Measurements from ENCODE around the gene IL17RA.

DNA sequence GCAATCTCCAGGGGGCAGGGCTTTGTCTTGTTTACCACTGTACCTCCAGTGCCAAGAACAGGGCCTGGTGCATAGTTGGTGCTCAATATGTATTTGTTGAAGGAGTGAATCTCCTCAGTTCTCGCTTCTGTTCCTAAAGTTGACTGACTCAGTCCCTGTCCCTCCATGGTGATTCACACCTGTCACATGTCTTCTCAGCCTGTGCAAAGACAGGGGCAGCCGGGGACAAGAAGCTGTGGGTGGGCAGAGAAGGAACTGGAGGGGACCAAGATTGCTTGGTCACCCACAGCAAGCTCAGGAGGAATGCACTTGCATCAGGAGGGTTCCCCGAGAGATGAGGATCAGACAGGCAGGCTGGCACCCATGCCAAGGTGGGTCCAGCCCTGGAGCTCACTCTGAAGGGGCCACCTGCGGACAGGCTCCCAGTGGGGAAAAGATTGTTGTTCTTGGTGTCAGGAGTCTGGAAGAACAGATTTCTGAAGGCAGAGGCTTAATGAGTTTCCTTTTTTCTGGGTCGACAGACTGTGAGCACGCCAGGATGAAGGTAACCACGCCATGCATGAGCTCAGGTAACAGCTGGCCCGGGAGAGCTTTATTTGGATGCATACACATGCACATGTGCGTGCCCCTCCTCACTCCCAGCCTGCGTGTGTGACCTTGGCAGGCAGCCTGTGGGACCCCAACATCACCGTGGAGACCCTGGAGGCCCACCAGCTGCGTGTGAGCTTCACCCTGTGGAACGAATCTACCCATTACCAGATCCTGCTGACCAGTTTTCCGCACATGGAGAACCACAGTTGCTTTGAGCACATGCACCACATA, 16.9 kb downstream of the IL17RA start:
- TF ChIP-seq, protein P1, sequence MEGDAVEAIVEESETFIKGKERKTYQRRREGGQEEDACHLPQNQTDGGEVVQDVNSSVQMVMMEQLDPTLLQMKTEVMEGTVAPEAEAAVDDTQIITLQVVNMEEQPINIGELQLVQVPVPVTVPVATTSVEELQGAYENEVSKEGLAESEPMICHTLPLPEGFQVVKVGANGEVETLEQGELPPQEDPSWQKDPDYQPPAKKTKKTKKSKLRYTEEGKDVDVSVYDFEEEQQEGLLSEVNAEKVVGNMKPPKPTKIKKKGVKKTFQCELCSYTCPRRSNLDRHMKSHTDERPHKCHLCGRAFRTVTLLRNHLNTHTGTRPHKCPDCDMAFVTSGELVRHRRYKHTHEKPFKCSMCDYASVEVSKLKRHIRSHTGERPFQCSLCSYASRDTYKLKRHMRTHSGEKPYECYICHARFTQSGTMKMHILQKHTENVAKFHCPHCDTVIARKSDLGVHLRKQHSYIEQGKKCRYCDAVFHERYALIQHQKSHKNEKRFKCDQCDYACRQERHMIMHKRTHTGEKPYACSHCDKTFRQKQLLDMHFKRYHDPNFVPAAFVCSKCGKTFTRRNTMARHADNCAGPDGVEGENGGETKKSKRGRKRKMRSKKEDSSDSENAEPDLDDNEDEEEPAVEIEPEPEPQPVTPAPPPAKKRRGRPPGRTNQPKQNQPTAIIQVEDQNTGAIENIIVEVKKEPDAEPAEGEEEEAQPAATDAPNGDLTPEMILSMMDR (conservative IDR thresholded peaks at IDR 0.05; ENCODE audit: low read length): no peak
- no peak for TF ChIP-seq EZH2phosphoT487 (IDR thresholded peaks at IDR 0.05; ENCODE audit: borderline replicate concordance)
